Measurements from ENCODE around the gene HS3ST6.
"Not testable (repeated sequence)": the region's sequence is repeated elsewhere in the genome, so short reads cannot be mapped to it uniquely, and the experiment has no call there.

HS3ST6 gene

DNA sequence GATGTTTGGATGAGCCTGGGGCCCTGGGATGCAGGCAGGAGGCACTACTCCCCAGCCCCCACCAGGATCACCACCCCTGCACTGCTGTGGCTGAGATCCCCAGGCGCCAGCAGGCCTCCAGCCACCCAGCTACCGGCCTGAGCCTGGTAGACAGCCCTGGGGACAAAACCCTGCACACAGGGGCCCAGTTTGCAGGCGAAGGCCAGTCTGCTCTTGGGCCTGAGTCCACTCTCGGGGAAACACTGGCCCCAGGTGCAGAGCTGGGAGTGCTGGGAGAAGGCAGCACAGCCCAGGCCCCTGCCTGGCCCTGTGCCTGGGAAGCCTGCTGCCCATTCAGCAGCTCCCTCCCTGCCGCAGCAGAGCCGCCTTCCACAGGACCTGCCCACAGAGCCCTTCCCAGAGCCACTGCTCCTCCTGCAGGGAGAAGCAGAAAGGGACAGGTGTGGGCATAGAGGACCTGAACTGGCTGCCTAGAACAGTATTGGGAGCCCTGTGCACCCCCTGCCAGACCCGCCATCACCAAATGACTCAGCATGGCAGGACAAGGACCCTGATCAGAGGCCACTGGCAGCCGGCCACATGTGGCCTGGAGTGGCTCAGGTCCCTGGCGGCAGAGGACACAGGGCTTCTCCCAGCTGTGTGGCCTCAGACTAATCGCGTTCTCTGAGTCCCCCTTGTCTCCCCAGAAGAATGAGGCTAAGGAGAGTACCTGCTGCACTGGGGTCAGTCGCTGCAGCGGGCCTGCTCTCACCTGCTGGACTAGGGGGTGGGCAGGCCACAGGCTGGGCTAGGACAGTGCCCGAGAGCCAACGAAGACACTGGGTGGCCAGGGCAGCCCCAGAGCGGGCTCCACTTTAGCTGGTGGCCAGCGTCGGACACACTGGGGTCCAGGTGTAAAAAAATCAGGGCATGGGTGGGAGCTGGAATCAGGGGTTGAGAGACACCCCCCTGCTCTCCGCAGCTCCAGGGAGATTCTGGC lies 14.1 kb upstream of the HS3ST6 start:
- Histone ChIP-seq H3K9me3 (ENCODE audit: control insufficient read depth, insufficient read depth, low read length) (no peaks in the 10 kb centered on the region), H3K4me1 (ENCODE audit: control insufficient read depth, insufficient read depth, low read length) (no peaks in the 10 kb centered on the region), H3K27me3 (ENCODE audit: control insufficient read depth, insufficient read depth, low read length) (peaks cover 15% of the 10 kb centered on the region), H3K4me3 (ENCODE audit: low read depth, low read length) (no peak overlapping the region), H3K36me3 (ENCODE audit: control insufficient read depth, insufficient read depth, low read length) (no peaks in the 10 kb centered on the region), H3K9ac (ENCODE audit: low read depth, low read length) (no peak overlapping the region)

DNA sequence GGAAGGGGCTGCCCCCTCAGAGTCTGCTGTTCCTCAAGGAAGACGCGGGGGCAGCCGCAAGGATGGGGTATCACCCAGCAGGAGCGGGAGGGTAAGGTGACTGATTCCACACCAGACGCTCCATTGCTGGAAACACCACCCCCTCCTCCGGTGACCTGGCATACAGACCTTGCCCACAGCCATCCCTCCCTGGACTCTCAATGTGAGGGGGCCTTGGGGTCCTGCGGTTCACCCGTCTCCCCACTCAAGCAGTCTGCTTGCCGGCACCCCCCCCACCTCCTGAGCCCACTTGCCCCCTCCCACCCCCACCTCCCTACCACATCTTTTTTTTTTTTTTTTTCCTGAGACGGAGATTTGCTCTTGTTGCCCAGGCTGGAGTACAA lies 12.1 kb upstream of the HS3ST6 start:
- Histone ChIP-seq H3K9me3 (ENCODE audit: control insufficient read depth, insufficient read depth, low read length) (no peaks in the 10 kb centered on the region), H3K4me3 (ENCODE audit: low read depth, low read length) (no peak overlapping the region), H3K9ac (ENCODE audit: low read depth, low read length) (no peak overlapping the region)

DNA sequence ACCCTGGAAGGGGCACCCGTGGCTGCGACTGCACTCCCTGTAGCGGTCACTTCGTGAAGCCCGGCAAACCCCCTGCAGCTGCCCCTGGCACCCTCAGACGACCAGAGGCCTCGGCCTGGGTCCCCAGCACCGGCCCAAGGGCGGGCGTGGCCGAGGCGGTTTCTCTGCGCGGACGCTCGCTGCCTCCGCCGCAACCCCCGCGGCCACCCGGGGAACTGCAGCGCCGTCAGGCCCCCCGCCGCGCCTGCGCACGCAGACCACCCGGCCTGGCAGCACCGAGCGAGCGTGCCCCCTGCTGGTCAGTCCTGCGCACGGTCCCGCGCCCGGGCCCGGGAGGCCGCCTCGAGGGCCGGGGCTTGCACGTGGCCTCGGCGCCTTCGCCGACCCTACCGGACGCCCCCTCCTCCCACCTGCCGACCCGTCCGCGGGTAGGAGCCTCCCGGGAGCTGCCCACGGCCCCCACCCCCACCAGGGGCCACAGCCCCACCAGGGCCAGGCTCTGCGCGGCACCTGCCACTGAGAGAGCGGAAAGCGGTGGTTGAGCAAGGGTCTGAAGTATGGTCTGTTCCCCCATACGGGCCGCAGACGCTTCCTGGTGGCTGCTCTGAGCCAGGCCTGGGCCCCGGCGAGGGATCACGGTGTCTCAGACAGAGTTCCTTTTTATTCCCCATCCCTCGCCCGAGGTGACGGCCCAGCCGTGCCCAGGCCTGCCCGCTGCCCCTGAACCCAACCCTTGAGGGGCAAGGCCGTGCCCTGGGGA lies 11.5 kb upstream of the HS3ST6 start:
- Histone ChIP-seq H3K36me3 (ENCODE audit: control insufficient read depth, insufficient read depth, low read length) (no peaks in the 10 kb centered on the region), H3K4me1 (ENCODE audit: control insufficient read depth, insufficient read depth, low read length) (no peaks in the 10 kb centered on the region), H3K9ac (ENCODE audit: low read depth, low read length) (no peak overlapping the region), H3K4me3 (ENCODE audit: low read depth, low read length) (peak overlapping the region; percentile 39), H3K9me3 (ENCODE audit: control insufficient read depth, insufficient read depth, low read length) (no peaks in the 10 kb centered on the region), H3K27me3 (ENCODE audit: control insufficient read depth, insufficient read depth, low read length) (peaks cover 18% of the 10 kb centered on the region)

More for the DNA sequence above, 12.1 kb upstream of the HS3ST6 start:
- H3K27me3 ChIP-seq (ENCODE audit: control insufficient read depth, insufficient read depth, low read length), result peaks cover 17% of the 10 kb centered on the region
- no peaks in the 10 kb centered on the region for H3K36me3 ChIP-seq (ENCODE audit: control insufficient read depth, insufficient read depth, low read length)
- H3K4me1 ChIP-seq (ENCODE audit: control insufficient read depth, insufficient read depth, low read length), result no peaks in the 10 kb centered on the region

DNA sequence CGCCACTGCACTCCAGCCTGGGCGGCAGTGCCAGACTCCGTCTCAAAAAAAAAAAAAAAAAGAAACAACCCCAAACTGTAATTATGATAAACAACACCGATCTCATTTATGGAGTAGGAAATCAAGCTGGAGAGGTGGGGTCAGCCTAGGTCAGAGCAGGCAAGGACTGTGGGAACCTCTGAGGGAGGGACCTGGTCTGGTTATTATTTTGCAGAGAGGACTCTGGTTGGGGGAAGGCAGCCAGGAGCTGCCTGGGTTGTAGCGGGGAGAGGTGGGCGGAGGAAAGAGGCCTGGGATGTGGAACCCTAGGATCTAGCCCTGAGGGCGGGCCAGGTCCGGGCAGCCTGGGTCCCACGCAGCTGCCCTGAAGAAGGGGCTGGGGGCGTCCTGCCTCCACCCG lies 10.9 kb upstream of the HS3ST6 start:
- Histone ChIP-seq H3K9me3 (ENCODE audit: control insufficient read depth, insufficient read depth, low read length) (no peaks in the 10 kb centered on the region), H3K4me1 (ENCODE audit: control insufficient read depth, insufficient read depth, low read length) (no peaks in the 10 kb centered on the region), H3K9ac (ENCODE audit: low read depth, low read length) (no peak overlapping the region), H3K27me3 (ENCODE audit: control insufficient read depth, insufficient read depth, low read length) (peaks cover 25% of the 10 kb centered on the region), H3K36me3 (ENCODE audit: control insufficient read depth, insufficient read depth, low read length) (no peaks in the 10 kb centered on the region), H3K4me3 (ENCODE audit: low read depth, low read length) (peak overlapping the region; percentile 39)

DNA sequence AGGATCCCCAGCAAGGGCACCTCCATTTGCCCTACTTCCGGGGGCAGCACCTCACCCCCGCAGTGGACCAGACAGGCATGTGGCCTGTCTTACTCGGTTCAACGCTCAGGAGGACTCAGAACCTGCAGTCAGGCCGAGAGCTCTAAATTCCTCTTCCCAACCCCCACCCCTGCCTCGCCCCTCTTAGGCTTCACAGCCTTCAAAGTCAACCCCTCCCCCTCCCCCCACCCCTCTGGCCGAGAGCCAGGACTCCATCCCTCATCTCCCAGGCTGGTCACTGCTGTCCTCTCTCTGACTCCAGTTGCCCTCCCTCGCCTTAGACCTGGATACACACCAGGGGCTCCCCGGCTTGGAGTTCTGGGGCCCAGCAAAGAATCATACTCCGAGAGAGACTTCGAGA lies 8.1 kb upstream of the HS3ST6 start:
- Histone ChIP-seq H3K27me3 (ENCODE audit: control insufficient read depth, insufficient read depth, low read length) (peaks cover 48% of the 10 kb centered on the region), H3K36me3 (ENCODE audit: control insufficient read depth, insufficient read depth, low read length) (no peaks in the 10 kb centered on the region), H3K4me3 (ENCODE audit: low read depth, low read length) (no peak overlapping the region), H3K4me1 (ENCODE audit: control insufficient read depth, insufficient read depth, low read length) (peaks cover under 1% of the 10 kb centered on the region), H3K9ac (ENCODE audit: low read depth, low read length) (no peak overlapping the region), H3K9me3 (ENCODE audit: control insufficient read depth, insufficient read depth, low read length) (no peaks in the 10 kb centered on the region)

DNA sequence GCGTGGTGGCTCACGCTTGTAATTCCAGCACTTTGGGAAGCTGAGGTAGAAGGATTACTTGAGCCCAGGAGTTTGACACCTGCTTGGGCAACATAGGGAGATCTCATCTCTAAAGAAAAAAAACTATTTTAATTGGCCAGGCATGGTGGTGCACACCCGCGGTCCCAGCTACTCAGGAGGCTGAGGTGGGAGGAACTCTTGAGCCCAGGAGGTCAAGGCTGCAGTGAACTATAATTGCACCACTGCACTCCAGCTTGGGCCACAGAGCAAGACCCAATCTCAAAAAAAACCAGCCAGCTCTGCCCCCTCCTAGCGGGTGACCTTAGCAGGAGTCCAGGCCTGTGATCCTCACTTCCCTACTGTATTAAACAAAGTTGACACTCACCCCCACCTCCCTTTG lies 5.9 kb upstream of the HS3ST6 start:
- Histone ChIP-seq H3K4me3 (ENCODE audit: low read depth, low read length) (peak overlapping the region; percentile 45), H3K36me3 (ENCODE audit: control insufficient read depth, insufficient read depth, low read length) (no peaks in the 10 kb centered on the region), H3K9ac (ENCODE audit: low read depth, low read length) (no peak overlapping the region), H3K9me3 (ENCODE audit: control insufficient read depth, insufficient read depth, low read length) (no peaks in the 10 kb centered on the region), H3K27me3 (ENCODE audit: control insufficient read depth, insufficient read depth, low read length) (peaks cover 56% of the 10 kb centered on the region), H3K4me1 (ENCODE audit: control insufficient read depth, insufficient read depth, low read length) (peaks cover 5% of the 10 kb centered on the region)

DNA sequence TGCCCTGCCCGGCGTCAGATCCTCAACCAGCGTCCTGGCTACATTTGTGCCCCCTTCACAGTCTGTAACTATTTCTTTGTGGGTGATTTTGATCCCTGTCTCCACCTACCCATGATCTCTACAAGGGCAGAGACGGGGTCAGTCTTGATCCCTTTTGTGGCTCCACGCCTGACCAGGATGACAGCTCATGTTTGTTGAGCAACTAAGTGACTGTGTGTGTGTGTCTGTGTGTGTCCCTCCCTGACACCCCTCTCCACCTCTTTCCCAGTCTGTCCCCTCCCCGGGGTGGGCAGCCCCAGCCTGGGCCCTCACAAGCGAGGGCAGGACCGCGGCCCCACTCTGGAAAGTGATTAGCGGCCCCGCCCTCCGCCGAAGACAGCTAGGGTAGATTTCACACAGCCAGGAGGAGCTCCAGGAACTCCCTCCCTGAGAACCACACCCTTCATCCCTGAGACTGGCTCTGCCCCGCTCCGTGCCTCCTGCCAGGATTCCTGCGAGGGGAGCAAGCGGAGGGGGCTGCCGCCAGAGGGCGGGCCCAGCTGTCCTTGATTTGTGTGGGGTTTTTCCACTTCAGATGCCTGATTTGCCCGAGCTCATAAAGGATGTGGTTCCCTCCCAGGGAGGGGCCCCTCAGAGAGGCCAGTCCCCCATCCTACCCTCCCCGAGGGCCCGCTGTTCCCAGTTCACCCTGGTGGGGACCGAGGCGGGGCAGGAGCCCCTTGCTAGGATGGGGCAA lies 5.3 kb upstream of the HS3ST6 start:
- H3K4me1 ChIP-seq (ENCODE audit: control insufficient read depth, insufficient read depth, low read length), result peaks cover 5% of the 10 kb centered on the region
- H3K9ac ChIP-seq (ENCODE audit: low read depth, low read length), result no peak overlapping the region
- H3K27me3 ChIP-seq (ENCODE audit: control insufficient read depth, insufficient read depth, low read length), result peaks cover 62% of the 10 kb centered on the region
- H3K4me3 ChIP-seq (ENCODE audit: low read depth, low read length), result peak overlapping the region; percentile 45
- no peaks in the 10 kb centered on the region for H3K9me3 ChIP-seq (ENCODE audit: control insufficient read depth, insufficient read depth, low read length)
- no peaks in the 10 kb centered on the region for H3K36me3 ChIP-seq (ENCODE audit: control insufficient read depth, insufficient read depth, low read length)

DNA sequence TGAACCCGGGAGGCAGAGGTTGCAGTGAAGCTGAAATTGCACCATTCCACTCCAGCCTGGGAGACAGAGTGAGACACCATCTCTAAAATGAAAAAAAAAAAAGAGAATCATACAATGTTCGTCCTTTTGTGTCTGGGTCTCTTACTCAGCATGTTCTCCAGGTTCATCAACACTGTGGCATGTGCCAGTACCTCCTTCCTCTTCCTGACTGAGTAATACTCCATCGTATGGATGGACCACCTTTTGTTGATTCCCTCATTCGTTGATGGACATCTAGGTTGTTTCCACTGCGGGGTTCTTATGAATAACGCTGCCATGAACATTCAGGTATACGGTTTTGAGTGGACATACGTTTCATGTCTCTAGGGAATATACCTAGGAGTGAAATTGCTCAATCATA lies 4.1 kb upstream of the HS3ST6 start:
- Histone ChIP-seq H3K4me3 (ENCODE audit: low read depth, low read length) (no peak overlapping the region), H3K9ac (ENCODE audit: low read depth, low read length) (no peak overlapping the region), H3K9me3 (ENCODE audit: control insufficient read depth, insufficient read depth, low read length) (no peaks in the 10 kb centered on the region), H3K4me1 (ENCODE audit: control insufficient read depth, insufficient read depth, low read length) (peaks cover 5% of the 10 kb centered on the region), H3K36me3 (ENCODE audit: control insufficient read depth, insufficient read depth, low read length) (no peaks in the 10 kb centered on the region), H3K27me3 (ENCODE audit: control insufficient read depth, insufficient read depth, low read length) (peaks cover 65% of the 10 kb centered on the region)

DNA sequence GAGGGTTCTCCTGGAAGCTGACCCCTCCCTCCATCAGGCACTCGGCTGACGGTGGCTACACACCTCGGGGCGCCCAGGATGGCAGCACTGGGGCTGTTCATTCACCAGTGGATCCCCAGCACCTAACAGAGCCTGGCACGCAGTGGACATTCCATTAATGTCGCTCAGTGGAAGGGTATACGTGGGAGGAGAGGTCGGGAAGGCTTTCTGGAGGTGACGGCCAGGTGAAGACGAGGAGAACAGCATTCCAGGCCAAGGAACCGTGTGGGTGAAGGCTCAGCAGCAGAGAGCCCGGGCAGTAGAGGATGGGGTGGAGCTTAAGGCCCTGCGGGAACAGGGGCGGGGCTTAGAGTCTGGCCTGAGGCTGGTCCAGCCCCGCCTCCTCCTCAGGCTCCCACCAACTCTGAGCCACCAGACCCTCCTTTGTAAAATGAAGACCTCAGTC lies 2.5 kb upstream of the HS3ST6 start:
- H3K27me3 ChIP-seq (ENCODE audit: control insufficient read depth, insufficient read depth, low read length), result peaks cover 78% of the 10 kb centered on the region
- H3K4me1 ChIP-seq (ENCODE audit: control insufficient read depth, insufficient read depth, low read length), result peaks cover 8% of the 10 kb centered on the region
- H3K9ac ChIP-seq (ENCODE audit: low read depth, low read length), result no peak overlapping the region
- no peaks in the 10 kb centered on the region for H3K36me3 ChIP-seq (ENCODE audit: control insufficient read depth, insufficient read depth, low read length)
- H3K9me3 ChIP-seq (ENCODE audit: control insufficient read depth, insufficient read depth, low read length), result no peaks in the 10 kb centered on the region
- no peak overlapping the region for H3K4me3 ChIP-seq (ENCODE audit: low read depth, low read length)

DNA sequence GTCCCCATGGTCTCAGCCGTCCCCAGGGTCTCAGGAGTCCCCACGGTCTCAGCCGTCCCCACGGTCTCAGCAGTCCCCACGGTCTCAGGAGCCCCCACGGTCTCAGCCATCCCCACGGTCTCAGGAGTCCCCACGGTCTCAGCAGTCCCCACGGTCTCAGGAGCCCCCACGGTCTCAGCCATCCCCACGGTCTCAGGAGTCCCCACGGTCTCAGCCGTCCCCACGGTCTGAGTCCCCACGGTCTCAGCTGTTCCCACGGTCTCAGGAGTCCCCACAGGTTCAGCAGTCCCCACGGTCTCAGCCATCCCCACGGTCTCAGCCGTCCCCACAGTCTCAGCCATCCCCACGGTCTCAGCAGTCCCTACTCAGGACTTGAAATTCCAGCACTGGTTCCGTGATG lies 1.9 kb upstream of the HS3ST6 start:
- not testable (repeated sequence) for H3K9me3 ChIP-seq (ENCODE audit: control insufficient read depth, insufficient read depth, low read length); H3K4me3 ChIP-seq (ENCODE audit: low read depth, low read length); H3K36me3 ChIP-seq (ENCODE audit: control insufficient read depth, insufficient read depth, low read length); H3K9ac ChIP-seq (ENCODE audit: low read depth, low read length); H3K4me1 ChIP-seq (ENCODE audit: control insufficient read depth, insufficient read depth, low read length)
- peaks cover 81% of the 10 kb centered on the region for H3K27me3 ChIP-seq (ENCODE audit: control insufficient read depth, insufficient read depth, low read length)

DNA sequence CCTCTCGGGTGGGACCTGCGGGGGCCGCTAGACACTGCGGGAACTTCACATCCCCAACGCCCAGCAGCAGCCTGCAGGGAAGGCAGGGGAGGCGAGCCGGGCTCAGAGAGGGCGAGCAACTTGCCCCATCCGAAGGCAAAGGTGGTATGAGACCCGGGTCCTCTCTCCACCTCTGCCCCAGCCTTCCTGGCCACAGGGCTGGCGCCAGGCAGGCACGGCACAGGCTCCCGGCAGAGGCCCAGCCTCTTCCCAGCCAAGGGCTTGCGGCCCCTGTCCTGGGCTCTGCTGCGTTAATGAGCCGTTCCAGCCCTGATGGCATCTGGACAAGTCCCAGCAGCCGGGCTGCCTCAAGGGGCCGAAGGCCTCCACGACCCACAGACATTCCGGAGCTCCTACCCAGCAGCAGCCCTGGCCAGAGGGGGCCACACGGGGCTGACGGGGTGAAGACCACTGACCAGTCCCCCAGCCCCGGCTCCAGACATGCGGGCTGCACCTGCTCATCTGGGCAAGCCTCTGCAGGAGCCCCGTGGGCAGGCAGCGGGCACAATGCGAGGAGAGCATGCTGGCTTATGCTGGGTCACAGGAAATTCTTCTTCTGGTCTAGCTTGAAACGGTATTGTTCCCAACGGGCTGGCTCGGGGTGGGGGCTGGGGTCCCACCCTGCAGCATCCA lies 1.2 kb upstream of the HS3ST6 start:
- Histone ChIP-seq H3K27me3 (ENCODE audit: control insufficient read depth, insufficient read depth, low read length) (peaks cover 81% of the 10 kb centered on the region), H3K36me3 (ENCODE audit: control insufficient read depth, insufficient read depth, low read length) (no peaks in the 10 kb centered on the region), H3K9me3 (ENCODE audit: control insufficient read depth, insufficient read depth, low read length) (no peaks in the 10 kb centered on the region), H3K4me1 (ENCODE audit: control insufficient read depth, insufficient read depth, low read length) (peaks cover 8% of the 10 kb centered on the region), H3K4me3 (ENCODE audit: low read depth, low read length) (peak overlapping the region; percentile 13), H3K9ac (ENCODE audit: low read depth, low read length) (no peak overlapping the region)
